GM10266 (cell line): Measurements from ENCODE around the gene DOCK7.
"Not testable (repeated sequence)": the region's sequence is repeated elsewhere in the genome, so short reads cannot be mapped to it uniquely, and the experiment has no call there.

Experiments
- DNase-seq: peaks from one replicate; pipeline ENCODE4 v3.0.0; 2012; ENCODE audit errors: extremely low spot score
- TF ChIP-seq, protein P1 (sequence below): IDR thresholded peaks from 2 replicates; pipeline ENCODE4 v1.5.1; 2012; ENCODE audit warnings: mild to moderate bottlenecking, low read depth; ENCODE audit not compliant: control insufficient read depth, insufficient read depth; ENCODE audit errors: missing control alignments

DOCK7 gene

DNA sequence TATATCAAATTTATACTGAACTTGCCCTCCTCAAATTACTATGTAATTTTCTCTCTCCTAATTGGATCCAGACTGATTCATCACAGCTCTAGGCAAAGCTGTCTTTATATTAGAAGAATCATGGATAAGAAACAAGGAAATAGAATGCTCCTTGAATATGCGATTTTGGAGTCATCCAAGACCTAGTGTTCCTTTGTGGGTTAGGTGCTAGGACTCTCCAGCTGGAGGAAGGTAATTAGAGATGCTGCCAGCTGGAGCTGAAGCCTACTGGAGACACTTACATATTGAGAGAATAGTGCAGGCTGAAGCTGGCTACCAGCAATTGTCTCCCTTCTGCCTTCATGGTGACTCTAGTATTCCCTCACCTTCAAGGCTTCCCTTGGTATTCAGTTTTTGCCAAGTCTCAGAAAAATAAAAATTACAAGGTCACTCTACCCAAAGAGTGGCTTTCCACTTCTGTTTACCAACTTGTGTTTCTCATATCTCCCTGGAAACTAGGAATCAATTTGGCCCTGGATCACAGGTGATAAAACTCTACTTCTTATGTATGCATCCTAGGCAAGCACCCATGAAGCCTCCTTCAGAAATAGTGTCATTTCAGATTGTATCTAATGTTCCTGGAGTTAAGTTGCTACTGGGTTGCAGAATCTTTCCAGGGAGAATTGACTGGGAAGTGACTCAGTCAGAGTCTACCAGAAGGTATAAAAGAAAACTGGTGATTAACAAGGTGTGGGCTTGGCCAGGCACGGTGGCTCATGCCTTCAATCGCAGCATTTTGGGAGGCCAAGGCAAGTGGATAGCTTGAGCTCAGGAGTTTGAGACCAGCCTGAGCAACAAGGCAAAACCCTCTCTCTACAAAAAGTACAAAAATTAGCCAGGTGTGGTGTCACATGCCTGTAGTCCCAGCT, 24.4 kb upstream of the DOCK7 start:
- DNase-seq, result no peak
- TF ChIP-seq, protein P1, sequence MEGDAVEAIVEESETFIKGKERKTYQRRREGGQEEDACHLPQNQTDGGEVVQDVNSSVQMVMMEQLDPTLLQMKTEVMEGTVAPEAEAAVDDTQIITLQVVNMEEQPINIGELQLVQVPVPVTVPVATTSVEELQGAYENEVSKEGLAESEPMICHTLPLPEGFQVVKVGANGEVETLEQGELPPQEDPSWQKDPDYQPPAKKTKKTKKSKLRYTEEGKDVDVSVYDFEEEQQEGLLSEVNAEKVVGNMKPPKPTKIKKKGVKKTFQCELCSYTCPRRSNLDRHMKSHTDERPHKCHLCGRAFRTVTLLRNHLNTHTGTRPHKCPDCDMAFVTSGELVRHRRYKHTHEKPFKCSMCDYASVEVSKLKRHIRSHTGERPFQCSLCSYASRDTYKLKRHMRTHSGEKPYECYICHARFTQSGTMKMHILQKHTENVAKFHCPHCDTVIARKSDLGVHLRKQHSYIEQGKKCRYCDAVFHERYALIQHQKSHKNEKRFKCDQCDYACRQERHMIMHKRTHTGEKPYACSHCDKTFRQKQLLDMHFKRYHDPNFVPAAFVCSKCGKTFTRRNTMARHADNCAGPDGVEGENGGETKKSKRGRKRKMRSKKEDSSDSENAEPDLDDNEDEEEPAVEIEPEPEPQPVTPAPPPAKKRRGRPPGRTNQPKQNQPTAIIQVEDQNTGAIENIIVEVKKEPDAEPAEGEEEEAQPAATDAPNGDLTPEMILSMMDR, result no peak

DNA sequence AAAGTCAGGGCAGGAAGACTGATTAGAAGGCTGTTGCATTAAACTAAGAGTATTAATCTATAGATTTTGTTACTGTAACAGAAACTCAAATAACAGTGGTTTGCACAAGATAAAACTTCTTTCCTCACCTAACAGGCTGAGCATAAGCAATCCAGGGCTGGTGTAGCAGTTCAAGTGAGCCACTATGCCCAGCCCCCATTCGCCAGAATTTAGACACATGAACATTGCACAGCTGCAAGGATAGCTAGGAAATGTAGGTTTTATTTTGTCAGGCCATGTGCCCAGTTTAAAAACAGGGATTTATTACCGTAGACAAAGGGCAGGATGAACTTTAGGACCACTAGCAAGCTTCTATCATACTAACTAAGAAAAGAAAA, 19.5 kb upstream of the DOCK7 start:
- TF ChIP-seq, protein P1, result no peak
- no peak for DNase-seq

DNA sequence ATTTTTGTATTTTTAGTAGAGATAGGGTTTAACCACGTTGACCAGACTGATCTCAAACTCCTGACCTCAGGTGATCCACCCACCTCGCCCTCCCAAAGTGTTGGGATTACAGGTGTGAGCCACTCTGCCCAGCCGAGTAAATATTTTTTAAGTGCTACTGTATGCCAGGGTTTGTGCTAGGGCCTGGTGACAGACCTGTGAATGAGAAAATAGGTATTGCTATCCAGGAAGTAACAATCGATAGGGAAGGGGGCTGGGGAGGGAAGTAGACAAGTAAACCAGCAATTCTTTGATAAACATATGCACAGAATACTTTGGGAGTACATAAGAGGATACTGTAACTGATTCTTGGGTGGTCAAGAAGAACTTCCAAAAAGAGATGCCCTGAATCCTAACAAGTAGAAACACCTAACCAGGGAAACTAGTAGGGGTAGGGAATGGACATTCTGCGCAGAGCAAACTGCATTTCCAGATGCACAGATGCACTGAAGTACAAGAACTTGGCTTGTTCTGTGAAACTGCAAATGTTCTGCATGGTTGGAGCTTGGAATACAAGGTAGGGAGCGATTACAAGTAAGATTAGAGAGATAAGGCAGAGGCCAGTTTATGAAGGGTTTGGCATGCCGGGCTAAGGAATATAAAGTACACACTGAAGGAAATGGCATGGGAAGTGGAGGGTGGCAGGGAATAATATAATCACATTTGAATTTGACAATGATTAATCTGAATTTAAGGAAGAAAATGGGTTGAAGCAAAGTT, 19.0 kb upstream of the DOCK7 start:
- no peak for DNase-seq
- TF ChIP-seq, protein P1, result no peak

DNA sequence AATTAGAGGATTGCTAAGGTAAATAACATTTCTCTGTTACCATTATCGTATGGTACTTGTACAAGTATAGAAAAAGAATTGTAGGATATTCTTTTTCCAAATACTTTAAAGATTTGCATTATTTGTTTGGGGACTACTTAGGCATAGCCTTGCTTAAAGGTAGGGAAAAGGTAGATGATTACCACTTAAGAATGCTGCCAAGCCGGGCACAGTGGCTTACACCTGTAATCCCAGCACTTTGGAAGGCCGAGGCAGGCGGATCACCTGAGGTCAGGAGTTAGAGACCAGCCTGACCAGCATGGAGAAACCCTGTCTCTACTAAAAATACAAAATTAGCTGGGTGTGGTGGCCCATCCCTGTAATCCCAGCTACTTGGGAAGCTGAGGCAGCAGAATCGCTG, 10.0 kb upstream of the DOCK7 start:
- DNase-seq, result not testable (repeated sequence)

DNA sequence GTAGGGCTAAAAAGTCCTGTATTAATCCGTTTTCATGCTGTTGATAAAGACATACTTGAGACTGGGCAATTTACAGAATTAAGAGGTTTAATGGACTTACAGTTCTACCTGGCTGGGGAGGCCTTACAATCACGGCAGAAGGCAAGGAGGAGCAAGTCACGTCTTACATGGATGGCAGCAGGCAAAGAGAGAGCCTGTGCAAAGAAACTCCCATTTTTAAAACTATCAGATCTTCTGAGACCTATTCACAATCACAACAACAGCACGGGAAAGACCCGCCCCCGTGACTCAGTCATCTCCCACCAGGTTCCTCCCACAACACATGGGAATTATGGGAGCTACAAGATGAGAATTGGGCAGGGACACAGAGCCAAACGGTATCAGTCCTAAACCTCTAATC, 6.3 kb upstream of the DOCK7 start:
- DNase-seq, result not testable (repeated sequence)

DNA sequence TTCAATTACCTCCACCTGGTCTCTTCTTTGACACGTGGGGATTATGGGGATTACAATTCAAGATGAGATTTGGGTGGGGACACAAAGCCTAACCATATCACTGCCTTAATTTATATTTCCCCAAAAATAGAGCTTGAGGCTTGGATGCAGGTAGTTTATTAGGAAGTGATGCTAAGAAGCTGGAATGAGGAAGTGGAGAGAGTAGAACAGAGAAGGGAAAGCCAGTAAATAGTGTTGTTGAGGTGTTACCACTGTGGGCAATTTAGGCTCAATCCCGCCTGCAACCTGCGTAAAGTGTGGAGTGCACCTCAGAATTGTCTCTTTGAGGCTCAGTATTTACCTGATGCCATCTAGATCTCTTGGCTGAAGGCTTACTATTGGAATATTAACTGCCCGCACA, 4.9 kb upstream of the DOCK7 start:
- DNase-seq, result no peak
- TF ChIP-seq, protein P1, result no peak

DNA sequence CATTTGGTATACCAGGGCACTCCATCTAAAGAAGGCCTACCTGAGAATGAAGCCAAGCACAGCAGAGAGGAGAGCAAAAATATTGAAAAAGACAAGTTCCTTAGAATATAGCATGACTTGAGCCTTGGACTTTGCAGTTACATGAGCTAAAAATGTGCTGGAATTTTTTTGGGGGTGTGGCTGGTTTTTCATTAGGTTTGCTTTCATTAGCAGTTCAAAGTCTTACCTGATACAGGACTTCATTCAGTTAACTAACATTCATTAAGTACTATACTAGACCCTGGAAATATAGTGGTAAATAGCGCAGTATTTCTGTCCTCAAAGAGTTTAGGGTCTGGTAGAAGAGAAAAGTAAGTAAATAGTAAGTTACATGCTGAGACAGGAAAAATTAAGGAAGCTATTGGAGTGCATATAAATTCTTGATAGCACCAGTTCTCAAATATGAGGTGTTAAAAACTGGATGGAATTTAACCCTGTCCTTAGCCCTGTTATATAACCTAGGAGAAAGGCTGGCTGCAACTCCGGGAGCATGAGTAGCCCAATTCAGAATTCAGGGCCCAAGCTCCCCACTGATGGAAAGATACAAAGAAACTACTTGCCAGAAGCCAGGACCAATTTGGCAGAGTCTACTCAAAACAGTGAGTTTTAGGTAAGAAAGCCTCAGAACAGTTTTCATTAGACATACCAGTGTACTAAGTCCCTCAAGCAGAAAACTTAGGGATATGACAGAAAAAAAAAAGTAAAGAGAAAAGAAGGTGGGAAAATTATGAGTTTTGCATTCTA, 3.1 kb upstream of the DOCK7 start:
- no peak for DNase-seq
- TF ChIP-seq, protein P1, result no peak

DNA sequence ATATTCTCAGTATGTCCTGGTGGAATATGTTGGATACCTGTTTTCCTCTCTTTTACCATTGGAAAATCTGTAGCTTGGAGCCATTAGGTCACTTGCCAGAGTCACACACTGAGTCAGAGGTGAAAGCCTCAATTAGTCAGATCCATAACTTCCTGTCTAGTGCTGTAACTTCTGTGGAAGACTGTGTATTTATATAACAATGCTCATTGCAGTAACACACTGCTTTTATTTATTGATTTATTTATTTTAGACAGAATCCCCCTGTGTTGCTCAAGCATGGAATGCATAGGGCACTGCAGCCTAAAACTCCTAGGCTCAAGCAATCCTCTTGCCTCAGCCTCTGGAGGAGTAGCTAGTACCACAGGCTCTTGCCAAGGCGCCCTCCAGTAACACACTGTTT, 1.3 kb upstream of the DOCK7 start:
- no peak for DNase-seq
- TF ChIP-seq, protein P1, result no peak
